Measurements from ENCODE around the gene LIN9.
"Not testable (repeated sequence)": the region's sequence is repeated elsewhere in the genome, so short reads cannot be mapped to it uniquely, and the experiment has no call there.

Gene LIN9

DNA sequence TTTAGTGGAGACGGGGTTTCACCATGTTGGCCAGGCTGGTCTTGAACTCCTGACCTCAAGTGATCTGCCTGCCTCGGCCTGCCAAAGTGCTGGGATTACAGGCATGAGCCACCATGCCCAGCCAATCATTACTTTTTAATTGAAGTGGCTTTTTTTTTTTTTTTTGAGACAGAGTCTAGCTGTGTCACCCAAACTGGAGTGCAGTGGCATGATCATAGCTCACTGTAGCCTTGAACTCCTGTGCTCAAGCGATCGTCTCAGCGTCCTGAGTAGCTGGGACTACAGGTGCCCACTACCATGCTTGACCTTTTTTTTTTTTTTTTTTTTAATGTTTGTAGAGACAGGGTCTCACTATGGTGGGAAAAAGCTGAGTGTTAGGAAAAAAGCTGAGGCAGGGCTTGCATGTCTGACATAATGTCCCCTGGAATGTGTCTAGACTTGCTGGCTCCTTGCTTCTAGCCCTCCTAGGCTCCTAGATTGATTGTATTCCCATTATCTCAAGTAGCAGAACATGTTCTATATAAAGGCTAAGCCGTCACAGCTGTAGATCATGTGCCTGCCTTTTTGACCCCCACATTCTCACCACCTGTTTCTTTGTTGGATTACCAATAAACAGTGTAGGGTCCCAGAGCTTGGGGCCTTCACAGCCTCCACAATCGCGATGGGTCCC is 36.6 kb downstream of the LIN9 start:
- not testable (repeated sequence) for DNase-seq (ENCODE audit: low spot score)

DNA sequence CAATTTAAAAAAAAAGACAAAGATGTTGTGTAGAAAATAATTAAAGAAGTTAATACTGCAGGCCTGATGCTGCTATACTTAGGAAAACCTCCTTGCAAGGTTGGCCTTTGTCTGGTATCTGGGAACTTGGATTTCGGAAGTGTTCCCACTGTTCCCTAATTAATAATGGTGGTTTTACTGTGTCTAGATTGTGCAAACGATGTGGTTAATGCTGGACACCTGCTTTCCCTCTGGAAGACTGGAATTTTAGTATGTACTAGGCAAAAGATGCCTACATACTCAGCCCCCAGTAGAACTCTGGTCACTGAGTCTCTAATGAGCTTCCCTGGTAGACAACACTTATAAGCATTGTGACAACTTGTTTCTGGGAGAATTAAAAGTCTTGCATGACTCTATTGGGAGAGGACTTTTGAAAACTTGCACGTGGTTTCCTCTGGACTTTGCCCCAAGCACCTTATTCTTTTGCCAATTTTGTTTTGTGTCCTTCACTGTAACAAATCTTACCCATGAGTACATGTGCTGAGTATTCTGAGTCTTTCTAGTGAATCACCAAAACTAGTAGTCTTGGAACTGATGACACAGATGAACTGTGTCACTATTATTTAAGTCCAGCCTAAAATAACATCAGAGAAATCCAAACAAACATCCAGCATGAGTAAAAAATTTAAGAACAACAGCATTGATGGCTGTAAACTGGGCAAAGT is 40.4 kb downstream of the LIN9 start:
- no peak for DNase-seq (ENCODE audit: low spot score)

DNA sequence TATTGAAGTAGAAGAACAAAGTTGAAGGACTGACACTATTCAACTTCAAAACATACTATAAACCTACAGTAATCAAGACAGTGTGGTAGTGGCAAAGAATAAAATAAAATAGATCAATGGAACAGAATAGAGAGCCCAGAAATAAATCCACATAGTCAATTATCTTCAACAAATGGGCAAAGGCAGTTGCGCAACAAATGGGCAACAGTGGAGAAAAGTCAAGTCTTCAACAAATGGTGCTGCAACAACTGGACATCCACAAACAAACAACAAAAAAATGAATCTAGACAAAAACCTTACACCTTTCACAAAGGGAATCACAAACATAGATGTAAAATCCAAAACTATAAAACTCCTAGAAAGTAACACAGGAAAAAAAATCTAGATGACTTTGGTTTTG is 47.1 kb downstream of the LIN9 start:
- no peak for DNase-seq (ENCODE audit: low spot score)

DNA sequence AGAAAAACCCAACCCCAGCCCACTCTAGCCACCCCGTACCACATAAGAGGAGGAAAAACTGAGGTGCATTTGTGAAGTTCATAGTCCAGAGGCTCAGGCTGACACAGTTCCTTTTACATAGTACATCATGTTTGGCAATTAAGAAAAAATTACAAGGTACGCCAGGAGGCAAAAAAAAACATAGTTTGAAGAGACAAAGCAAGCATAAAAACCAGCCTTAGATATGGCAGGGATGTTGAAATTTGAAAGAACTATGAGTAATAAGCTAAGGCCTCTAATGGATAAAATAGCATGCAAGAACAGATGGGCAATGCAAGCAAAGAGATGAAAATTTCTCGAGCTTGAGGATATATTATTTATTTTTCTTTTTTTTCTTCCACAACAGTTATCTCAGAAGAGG is 53.6 kb downstream of the LIN9 start:
- no peak for DNase-seq (ENCODE audit: low spot score)

- DNase-seq (ENCODE audit: low spot score), result no peak
Observed at GRCh38 chr1:226253933-226254332, 55.0 kb downstream of the LIN9 start.

DNA sequence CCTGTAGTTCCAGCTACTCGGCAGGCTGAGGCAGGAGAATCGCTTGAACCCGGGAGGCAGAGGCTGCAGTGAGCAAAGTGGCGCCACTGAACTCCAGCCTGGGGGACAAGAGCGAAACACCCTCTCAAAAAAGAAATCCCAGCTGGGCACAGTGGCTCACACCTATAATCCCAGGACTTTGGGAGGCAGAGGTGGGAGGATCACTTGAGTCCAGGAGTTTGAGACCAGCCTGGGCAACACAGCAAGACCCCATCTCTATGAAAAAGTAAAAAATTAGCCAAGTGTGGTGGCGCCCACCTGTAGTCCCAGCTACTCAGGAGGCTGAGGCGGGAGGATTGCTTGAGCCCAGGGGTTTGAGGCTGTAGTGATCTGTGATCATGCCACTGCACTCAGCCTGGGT is 56.1 kb downstream of the LIN9 start:
- DNase-seq (ENCODE audit: low spot score), result not testable (repeated sequence)

DNA sequence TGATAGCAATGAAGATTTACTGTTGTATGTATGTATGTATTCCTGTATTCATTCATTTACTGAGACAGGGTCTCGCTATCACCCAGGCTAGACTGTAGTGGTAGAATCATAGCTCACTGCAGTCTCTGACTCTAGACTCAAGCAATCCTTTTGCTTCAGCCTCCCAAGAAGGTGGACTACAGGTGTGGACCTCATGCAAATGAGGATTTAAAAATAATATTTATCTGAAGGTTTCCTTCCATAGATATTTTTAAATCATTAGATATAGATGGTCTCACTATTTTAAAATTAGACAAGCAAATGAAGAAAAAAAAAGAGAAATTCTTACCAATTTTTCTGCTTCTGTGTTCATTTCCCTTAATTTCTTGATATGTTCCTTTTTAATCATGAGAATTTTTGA is 58.5 kb downstream of the LIN9 start:
- DNase-seq (ENCODE audit: low spot score), result no peak

- DNase-seq (ENCODE audit: low spot score), result no peak
Observed at GRCh38 chr1:226248796-226249195, 60.2 kb downstream of the LIN9 start.

DNA sequence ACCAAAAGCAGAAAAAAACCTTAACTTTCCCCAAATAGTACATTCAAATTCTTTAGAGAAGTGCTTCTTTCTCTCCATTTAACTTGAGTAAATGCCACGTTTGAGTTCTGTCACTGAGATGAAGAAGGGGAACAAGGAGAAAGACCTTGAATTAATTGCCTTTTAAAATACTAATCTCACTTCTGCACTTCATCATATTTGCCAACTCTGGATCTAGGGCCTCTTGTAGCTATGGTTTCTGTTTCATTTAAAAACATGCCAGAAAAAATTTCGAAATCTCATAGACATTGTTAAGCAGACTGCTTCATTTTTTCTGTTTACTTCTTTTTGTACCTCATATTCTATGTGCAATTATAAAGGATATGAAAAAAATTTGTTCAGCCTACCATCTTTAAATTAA is 60.9 kb downstream of the LIN9 start:
- DNase-seq (ENCODE audit: low spot score), result no peak

- no peak for DNase-seq (ENCODE audit: low spot score)
Observed at GRCh38 chr1:226239421-226239820, 69.5 kb downstream of the LIN9 start.

- no peak for DNase-seq (ENCODE audit: low spot score)
Observed at GRCh38 chr1:226236826-226237225, 72.1 kb downstream of the LIN9 start.

DNA sequence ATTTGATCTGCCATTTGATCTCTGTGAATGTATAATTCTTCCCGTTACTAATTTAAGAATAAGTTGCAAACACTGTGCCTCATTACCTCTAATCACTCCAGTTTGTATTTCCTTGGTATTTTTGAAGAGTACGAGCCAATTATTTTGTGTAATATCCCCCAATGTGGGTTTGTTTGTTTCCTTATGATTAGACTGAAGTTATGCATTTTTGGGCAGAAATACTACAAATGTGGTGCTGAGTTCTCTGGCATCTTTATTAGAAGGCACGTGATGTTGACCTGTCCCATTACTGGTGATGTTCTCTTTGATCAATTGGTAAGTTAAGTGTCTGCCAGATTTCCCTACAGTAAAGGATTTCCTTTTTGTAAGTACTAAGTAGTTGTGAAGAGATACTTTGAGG is 75.2 kb downstream of the LIN9 start:
- DNase-seq (ENCODE audit: low spot score), result no peak

GRCh38 chr1:226233293-226233692 is 75.7 kb downstream of the LIN9 start:
- no peak for DNase-seq (ENCODE audit: low spot score)

DNA sequence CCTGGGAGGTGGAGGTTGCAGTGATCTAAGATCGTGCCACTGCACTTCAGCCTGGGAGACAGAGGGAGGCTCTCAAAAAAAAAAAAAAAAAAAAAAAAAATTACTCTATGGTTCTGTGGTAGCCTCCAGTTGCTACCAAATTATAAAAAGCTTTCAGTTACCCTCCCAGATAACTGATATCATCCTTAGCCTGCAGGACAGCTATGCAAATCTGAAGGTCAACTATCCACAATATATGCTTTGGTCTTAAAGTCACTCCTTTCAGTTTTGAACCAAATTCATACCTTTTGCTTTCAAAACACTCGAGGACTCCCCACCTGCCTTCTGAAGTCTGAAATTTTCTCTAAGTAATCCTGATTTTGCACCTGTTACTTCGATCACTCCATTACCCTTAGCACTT is 82.4 kb downstream of the LIN9 start:
- DNase-seq (ENCODE audit: low spot score), result no peak

- no peak for DNase-seq (ENCODE audit: low spot score)
Observed at GRCh38 chr1:226223786-226224244, 85.1 kb downstream of the LIN9 start.

DNA sequence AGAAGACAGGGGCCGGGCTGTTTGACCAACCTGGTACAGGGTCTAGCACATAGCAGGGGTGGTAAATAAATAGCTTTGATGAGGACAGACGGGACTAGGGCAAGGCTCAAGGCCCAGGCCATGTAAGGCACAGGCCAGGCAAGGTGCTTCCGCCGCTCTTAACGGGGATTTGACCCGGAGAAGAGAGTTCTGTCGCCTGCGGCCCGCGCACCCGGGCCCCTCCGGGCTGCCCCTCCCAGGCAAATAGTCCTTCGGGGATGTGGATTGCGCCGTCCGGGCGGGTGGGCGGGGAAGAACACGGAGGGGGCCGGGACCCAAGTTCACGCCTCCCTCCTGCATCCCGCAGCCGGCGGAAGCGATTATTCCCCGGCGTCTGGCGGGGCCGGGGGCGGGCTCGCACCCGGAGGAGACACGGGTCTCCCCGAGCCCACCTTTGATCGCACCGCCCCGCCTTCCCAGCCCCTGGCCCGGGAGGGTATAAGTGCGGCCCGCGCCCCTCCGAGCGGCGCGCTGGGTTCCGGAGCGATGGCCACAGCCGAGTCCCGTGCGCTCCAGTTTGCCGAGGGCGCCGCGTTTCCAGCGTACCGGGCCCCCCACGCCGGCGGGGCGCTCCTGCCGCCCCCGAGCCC is 85.7 kb downstream of the LIN9 start, which contains the start of gene MIXL1:
MIXL1 (plus strand) TSS at position 508 of the 629 bp plus-strand sequence; CDS start at position 526, 18 bp downstream.
- DNase-seq (ENCODE audit: low spot score), result no peak

DNA sequence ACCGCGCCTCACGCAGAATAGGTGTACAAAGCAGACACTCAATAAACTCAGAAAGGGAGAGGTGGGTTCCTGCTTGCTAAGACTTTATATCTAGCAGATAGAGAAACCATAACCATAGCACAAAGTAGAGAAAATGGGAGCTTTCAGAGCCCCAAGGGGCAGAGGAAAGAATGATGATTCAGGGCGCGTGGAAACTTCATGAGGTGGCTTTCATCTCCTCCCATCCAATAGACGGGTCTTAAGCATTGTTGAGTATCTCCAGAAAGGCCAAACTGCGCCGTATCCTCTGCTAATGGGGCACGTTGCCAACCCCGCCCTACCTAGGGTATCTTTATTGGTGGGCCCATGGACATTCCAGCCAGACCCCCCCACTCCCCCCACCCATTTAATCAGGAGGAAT is 86.3 kb downstream of the LIN9 start:
- no peak for DNase-seq (ENCODE audit: low spot score)

GRCh38 chr1:226220473-226221189 is 88.3 kb downstream of the LIN9 start:
- no peak for DNase-seq (ENCODE audit: low spot score)

DNA sequence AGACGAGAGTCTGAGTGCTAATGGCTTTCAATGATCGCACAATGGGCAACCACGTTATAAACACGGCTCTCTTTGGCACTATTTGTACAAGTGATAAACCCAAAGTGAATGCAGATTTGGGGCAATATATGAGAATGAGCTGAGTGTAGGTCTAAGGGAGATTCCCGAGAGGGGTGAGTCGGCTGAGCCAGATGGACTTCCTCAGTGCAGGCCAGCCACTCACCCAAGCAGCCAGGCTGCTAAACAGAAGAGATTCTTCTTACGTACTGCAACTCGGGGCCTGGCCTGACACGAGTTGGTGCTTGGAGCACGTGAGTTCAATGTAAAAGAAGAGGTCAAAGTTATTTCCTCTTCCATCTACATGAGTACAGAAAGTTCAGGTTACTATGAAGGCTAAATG is 91.7 kb downstream of the LIN9 start:
- DNase-seq (ENCODE audit: low spot score), result no peak

- no peak for DNase-seq (ENCODE audit: low spot score)
Observed at GRCh38 chr1:226216056-226216455, 92.9 kb downstream of the LIN9 start.

GRCh38 chr1:226215239-226215638 is 93.7 kb downstream of the LIN9 start:
- no peak for DNase-seq (ENCODE audit: low spot score)

- no peak for DNase-seq (ENCODE audit: low spot score)
Observed at GRCh38 chr1:226212545-226212944, 96.4 kb downstream of the LIN9 start.

Measured in pons (tissue), 1 donor.